Kidney (tissue), 14 donors: ENCODE data around the gene ARID5B. TPM values are rescaled to one million over a fixed set of nuclear protein-coding genes. Genes with fewer than 3 reads are reported as not detected.

Experiments
- DNase-seq, 5 donors: peaks; one replicate each; pipeline ENCODE4 v3.0.0-alpha.2; 2013 to 2020
- FAIRE-seq: peaks from 2 replicates; lab custom pipeline; 2012; peaks lifted over from hg19 to GRCh38; lab: Jason Lieb, UNC
- H3K27ac ChIP-seq, 2 donors: one replicate each; pipeline ENCODE4 v1.7.0; 2013; ENCODE audit warnings: low read depth in 2 of 2, low read length in 2 of 2, inconsistent platforms in 1 of 2
- H3K27me3 ChIP-seq: one replicate; pipeline ENCODE4 v1.7.1; 2013; ENCODE audit warnings: low read length, inconsistent platforms; ENCODE audit not compliant: control insufficient read depth, insufficient read depth
- H3K36me3 ChIP-seq, 3 donors: one replicate each; pipeline versions ENCODE4 v1.7.0 to v1.7.1; 2013; ENCODE audit warnings: low read length in 3 of 3, control low read depth in 1 of 3, inconsistent platforms in 1 of 3; ENCODE audit not compliant: insufficient read depth in 3 of 3, control insufficient read depth in 2 of 3
- H3K4me1 ChIP-seq, 3 donors: one replicate each; pipeline versions ENCODE4 v1.7.0 to v1.7.1; 2013; ENCODE audit warnings: low read length in 3 of 3, inconsistent platforms in 1 of 3, low read depth in 1 of 3; ENCODE audit not compliant: control insufficient read depth in 2 of 3, insufficient read depth in 2 of 3
- H3K4me3 ChIP-seq, 3 donors: one replicate each; pipeline versions ENCODE4 v1.7.0 to v1.8.1; 2013; ENCODE audit warnings: low read length in 3 of 3, control low read depth in 1 of 3, inconsistent platforms in 1 of 3
- H3K9ac ChIP-seq, 3 donors: one replicate each; pipeline versions ENCODE4 v1.7.0 to v1.7.1; 2013; ENCODE audit warnings: low read length in 3 of 3, control low read depth in 1 of 3, inconsistent platforms in 1 of 3
- H3K9me3 ChIP-seq, 3 donors: one replicate each; pipeline versions ENCODE4 v1.7.0 to v1.7.1; 2013; ENCODE audit warnings: low read length in 3 of 3, control low read depth in 1 of 3, inconsistent platforms in 1 of 3; ENCODE audit not compliant: control insufficient read depth in 2 of 3, insufficient read depth in 1 of 3
- intact Hi-C: fragments of 100-400 bp; cut with DNase I; formaldehyde crosslinking; loops from one replicate; pipeline ENCODE4 v1.11.1; 2022
- polyA plus RNA-seq: library from polyadenylated mRNA; stranded (reverse); fragments of 350-450 nt; fragmentation: Illumina TruSeq; extraction: RNeasy Lipid Tissue Mini Kit (QIAGEN cat#74804); gene quantifications from one replicate; pipeline ENCODE4 v1.2.3, GENCODE V29; 2014; ENCODE audit warnings: low read depth, low replicate concordance; ENCODE audit not compliant: insufficient read depth
- total RNA-seq: library from RNA; stranded (reverse); fragmentation: NEBNext Ultra II Directional; extraction: Animal tissue kit (Norgen Biotek cat#: 25700); gene quantifications from one replicate; pipeline ENCODE4 v1.2.1, GENCODE V29; 2021
- TF ChIP-seq, protein P1 (sequence below): IDR thresholded peaks from 3 replicates; pipeline ENCODE4 v1.5.1; 2012; ENCODE audit warnings: mild to moderate bottlenecking, moderate library complexity, borderline replicate concordance; ENCODE audit not compliant: insufficient read depth; ENCODE audit errors: extremely low read depth
- donor health status: control.
- donor health status: control.
- donor health status: control.
- donor health status: control.
- donor health status: control.
- donor health status: DM: yes; HTN: yes; CAD: no.
- donor health status: Normal renal cell carcinoma (clear cell type).

Gene ARID5B
- total and polyA plus RNA-seq, 2 donors from 2014 or later = 8.6 to 77.9 TPM

- DNase-seq (no peak), FAIRE-seq (no peak)
Observed at GRCh38 chr10:61983255-61983654, 81.8 kb downstream of the ARID5B start.

DNA sequence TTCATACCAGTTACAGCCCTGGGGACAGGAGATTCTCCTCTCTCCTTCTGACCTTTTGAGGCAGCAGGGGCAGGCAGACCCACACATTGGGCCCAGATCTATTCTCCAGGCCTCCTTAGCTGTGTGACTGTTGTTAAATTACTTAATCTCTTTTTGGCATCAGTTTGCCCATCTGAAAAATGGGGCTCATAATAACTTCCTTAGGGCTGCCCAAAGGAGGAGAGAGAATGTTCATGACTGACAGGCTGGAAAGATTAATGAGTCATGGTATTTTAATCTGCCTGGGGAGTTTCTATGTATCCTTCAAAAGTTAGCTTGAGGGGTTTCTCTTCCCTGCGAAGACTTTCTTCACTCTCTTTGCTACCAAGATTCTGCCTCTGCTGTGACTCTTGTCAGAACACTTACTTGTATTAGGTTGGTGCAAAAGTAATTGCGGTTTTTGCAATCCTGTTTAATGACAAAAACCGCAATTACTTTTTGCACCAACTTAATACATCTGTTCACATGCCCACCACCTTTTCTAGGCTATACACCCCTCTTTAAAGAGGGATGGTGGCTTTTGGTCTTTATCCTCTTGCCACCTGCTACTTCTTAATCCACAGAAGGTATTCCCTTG, 83.4 kb downstream of the ARID5B start:
- H3K27me3 ChIP-seq = no peaks in the 10 kb centered on the region
- H3K4me1 ChIP-seq = peaks cover 0 to 10% (median 3%) of the 10 kb centered on the region in 3 donors
- H3K9me3 ChIP-seq = no peaks in the 10 kb centered on the region
- DNase-seq (no peak), FAIRE-seq (no peak)
- TF ChIP-seq, protein P1, sequence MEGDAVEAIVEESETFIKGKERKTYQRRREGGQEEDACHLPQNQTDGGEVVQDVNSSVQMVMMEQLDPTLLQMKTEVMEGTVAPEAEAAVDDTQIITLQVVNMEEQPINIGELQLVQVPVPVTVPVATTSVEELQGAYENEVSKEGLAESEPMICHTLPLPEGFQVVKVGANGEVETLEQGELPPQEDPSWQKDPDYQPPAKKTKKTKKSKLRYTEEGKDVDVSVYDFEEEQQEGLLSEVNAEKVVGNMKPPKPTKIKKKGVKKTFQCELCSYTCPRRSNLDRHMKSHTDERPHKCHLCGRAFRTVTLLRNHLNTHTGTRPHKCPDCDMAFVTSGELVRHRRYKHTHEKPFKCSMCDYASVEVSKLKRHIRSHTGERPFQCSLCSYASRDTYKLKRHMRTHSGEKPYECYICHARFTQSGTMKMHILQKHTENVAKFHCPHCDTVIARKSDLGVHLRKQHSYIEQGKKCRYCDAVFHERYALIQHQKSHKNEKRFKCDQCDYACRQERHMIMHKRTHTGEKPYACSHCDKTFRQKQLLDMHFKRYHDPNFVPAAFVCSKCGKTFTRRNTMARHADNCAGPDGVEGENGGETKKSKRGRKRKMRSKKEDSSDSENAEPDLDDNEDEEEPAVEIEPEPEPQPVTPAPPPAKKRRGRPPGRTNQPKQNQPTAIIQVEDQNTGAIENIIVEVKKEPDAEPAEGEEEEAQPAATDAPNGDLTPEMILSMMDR = no peak
- H3K4me3 ChIP-seq = no peak overlapping the region
- H3K36me3 ChIP-seq = no peaks in the 10 kb centered on the region
- H3K9ac ChIP-seq = no peak overlapping the region
- H3K27ac ChIP-seq = no peak overlapping the region
- intact Hi-C loops = no loop called here

More at GRCh38 chr10:61983255-61983654, 81.8 kb downstream of the ARID5B start:
- Histone ChIP-seq H3K27me3 (no peaks in the 10 kb centered on the region), H3K9me3 (no peaks in the 10 kb centered on the region), H3K36me3 (no peaks in the 10 kb centered on the region), H3K4me3 (no peak overlapping the region), H3K9ac (no peak overlapping the region), H3K27ac (no peak overlapping the region), H3K4me1 (peaks cover 0 to 12% (median 3%) of the 10 kb centered on the region in 3 donors)
- intact Hi-C loops = no loop called here
- TF ChIP-seq, protein P1 = no peak

- no peak overlapping the region for H3K27ac ChIP-seq
- no peaks in the 10 kb centered on the region for H3K27me3 ChIP-seq
- peaks cover 0 to 10% (median 3%) of the 10 kb centered on the region in 3 donors for H3K4me1 ChIP-seq
- FAIRE-seq = no peak
- intact Hi-C loops = no loop called here
- H3K36me3 ChIP-seq = no peaks in the 10 kb centered on the region
- no peak for DNase-seq
- TF ChIP-seq, protein P1 = no peak
- no peak overlapping the region for H3K9ac ChIP-seq
- H3K4me3 ChIP-seq = no peak overlapping the region
- no peaks in the 10 kb centered on the region for H3K9me3 ChIP-seq
Observed at GRCh38 chr10:61985715-61986114, 84.2 kb downstream of the ARID5B start.
